Right forelimb (tissue), 1 donor: ENCODE data around the gene FAM90A1.
"Not testable (repeated sequence)": the region's sequence is repeated elsewhere in the genome, so short reads cannot be mapped to it uniquely, and the experiment has no call there.

Source experiments
- DNase-seq: peaks from one replicate; pipeline ENCODE4 v3.0.0-alpha.2; 2018

The FAM90A1 gene, protein sequence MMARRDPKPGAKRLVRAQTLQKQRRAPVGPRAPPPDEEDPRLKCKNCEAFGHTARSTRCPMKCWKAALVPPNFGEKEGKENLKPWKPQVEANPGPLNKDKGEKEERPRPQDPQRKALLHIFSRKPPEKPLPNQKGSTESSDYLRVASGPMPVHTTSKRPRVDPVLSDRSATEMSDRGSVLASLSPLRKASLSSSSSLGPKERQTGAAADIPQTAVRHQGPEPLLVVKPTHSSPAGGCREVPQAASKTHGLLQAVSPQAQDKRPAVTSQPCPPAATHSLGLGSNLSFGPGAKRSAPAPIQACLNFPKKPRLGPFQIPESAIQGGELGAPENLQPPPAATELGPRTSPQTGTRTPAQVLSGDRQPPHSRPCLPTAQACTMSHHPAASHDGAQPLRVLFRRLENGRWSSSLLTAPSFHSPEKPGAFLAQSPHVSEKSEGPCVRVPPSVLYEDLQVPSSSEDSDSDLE

DNA sequence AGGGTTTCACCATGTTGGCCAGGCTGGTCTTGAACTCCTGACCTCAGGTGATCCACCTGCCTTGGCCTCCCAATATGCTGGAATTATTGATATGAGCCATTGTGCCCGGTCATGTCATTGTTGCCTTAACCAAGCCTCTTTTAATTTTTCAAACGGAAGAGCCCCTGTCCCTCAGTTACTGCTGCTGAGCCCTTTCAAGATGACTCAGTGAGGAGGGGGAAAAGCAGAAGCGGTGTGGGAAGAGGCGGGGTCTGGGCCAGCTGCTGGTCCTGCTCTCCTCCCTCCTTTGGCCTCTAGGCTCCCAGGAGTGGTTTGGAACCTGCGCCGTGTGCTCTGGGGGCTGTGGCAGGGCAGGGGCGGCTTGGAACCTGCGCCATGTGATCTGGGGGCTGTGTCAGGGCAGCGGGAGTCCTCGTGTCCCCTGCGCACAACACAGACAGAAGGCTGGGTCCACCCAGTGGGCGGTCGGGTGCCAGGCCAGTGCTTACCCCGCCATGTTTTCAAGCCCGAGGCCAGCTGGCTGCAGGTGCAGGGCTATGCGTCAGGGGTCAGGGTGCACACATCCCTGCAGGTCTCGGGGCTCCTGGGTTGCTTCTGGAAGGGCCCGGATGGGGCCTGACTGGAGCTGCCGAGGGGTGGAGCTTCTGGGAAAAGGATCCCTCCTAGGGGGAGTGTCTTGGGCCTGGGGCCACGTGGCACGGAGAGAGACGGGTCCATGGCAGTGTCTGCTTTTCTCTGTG is at the start of gene FAM90A1:
Gene FAM90A1, minus strand, starts transcription at position 627 of the 740 bp plus-strand sequence. CDS start 2,786 bp downstream, outside the sequence.
- not testable (repeated sequence) for DNase-seq

DNA sequence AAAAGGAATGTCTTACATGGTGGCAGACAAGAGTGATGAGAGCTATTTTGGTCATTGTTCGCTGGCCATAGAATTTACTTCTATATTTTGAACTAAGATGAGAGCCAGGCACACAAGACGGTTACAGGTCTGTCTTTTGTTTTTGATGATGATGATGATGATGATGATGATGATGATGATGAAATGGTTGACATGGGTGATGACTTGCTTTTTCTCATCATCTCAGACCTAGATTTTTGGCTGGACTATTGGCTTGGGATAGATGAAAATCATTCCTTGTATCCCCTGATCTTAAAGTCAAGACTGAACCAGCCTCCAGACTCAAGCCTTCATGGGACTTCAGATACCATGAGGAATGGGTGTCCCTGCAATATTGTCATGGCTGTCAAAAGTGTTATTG is 49.0 kb upstream of the FAM90A1 start:
- DNase-seq = not testable (repeated sequence)

DNA sequence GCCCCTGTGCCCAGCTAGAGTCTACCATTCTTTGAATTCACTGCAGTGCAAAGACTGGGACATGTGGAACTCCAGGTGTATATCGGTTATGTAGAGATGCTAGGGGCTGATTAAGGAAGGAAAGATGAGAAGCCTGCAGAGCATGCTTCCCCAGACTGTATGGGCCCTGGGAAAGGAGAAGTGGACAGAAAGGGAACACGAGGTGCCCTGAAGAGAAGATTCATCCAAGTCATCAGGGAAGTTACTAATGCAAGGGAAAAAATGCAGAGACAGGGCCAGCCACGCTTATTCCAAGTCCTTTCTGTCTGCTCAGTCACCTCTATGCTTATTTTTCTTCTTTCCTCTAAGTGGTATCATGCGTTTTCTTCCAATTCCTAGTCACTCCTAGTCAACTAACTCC is 39.3 kb upstream of the FAM90A1 start:
- not testable (repeated sequence) for DNase-seq

DNA sequence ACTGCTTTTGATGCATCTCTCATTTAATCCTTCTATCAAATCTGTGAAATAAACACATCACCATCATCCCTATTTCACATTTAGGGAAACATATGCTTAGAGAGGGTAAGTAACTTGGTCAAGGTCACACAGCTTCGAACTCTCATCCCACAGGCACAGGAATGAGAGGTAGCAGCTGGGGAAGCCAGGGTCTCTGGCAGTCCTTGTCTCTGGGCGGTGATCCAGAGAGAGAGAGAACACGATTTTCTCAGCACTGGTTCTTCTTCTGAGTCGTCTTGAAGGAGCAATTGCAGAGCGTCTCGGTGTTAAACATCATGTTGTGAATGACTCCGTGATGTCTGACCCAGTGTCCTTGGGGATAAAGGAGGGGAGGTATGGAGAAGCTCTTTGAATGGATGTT is 36.8 kb upstream of the FAM90A1 start:
- not testable (repeated sequence) for DNase-seq

DNA sequence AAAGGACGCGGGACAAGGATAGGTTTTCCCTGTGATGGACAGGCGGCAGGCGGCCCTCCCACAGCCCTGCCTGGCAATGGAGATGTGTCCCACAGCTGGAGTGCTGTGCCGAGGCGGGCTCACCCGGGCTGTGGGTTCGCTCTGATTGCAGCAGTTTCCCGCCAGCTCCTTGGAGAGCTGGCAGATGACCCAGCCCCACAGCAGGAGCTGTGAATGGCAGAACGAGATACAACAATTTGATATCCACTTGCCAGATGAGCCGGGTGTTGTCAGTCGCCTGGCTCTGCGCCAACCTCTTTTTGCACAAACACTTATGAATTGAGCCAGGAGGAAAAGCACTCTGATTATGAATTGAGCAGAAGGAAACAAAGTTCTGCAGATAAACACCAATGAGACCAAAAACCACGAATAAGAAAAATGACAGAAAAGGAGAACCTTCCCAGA is 33.7 kb upstream of the FAM90A1 start:
- not testable (repeated sequence) for DNase-seq

DNA sequence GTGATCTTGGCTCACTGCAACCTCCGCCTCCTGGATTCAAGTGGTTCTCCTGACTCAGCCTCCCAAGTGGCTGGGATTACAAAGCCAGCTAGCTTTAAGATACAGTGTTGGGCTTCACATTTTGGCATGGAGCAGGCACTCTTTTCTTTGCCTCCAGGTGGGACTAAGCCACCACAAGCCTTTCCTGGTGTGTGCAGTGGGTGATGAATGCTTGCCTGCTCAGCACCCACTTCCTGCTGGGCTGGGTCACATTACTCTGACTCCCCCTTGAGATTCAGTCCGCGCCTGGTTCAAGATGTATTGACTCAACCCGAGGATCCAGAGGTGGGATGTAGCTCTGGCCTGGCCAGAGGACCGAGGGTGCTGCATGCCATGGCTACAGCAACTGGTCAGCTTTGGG is 28.9 kb upstream of the FAM90A1 start:
- DNase-seq = not testable (repeated sequence)

DNA sequence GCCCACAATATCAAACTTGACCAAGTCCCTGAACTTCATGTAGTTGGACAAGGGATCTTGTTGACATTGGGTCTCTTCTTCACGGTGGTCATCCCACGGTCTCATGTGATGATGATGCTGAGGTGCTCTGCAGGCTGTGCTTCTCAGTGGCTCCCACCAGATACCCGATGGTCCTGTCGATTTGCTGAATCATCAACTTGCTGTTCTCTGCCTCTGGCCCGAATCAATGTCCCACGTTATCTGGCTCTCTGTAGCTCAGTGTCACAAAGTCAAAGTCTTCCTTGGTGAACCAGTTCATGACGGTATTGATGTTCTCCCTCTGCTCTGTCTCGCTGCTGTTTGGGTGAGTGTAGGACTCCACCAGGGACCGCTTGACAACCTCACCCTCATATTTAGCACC is 27.3 kb upstream of the FAM90A1 start:
- DNase-seq = not testable (repeated sequence)

DNA sequence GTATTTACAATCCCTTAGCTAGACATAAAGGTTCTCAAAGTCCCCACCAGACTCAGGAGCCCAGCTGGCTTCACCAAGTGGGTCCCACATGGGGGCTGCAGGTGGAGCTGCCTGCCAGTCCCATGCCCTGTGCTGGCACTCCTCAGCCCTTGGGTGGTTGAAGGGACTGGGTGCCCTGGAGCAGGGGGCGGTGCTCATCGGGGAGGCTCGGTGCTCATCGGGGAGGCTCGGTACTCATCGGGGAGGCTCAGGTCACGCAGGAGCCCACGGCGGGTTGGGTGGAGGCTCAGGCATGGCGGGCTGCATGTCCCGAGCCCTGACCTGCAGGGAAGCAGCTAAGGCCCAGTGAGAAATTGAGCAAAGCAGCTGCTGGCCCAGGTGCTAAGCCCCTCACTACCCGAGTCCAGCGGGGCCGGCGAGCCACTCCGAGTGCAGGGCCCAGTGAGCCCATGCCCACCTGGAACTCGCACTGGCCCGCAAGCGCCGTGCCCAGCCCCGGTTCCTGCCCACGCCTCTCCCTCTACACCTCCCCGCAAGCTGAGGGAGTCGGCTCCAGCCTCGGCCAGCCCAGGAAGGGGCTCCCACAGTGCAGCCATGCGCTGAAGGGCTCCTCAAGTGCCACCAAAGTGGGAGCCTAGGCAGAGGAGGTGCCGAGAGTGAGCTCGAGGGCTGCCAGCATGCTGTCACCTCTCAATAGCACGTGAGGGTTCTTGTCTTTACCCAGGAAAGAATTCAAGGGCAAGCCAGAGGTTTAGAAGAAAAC is 24.8 kb upstream of the FAM90A1 start:
- DNase-seq = not testable (repeated sequence)

DNA sequence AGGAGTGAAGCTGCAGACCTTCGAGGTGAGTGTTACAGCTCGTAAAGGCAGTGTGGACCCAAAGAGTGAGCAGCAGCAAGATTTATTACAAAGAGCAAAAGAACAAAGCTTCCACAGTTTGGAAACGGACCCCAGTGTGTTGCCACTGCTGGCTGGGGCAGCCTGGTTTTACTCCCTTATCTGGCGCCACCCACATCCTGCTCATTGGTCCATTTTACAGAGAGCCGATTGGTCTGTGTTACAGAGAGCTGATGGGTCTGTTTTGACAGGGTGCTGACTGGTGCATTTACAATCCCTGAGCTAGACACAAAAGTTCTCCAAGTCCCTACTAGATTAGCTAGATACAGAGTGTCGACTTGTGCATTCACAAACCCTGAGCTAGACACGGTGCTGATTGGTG is 24.2 kb upstream of the FAM90A1 start:
- DNase-seq = not testable (repeated sequence)

DNA sequence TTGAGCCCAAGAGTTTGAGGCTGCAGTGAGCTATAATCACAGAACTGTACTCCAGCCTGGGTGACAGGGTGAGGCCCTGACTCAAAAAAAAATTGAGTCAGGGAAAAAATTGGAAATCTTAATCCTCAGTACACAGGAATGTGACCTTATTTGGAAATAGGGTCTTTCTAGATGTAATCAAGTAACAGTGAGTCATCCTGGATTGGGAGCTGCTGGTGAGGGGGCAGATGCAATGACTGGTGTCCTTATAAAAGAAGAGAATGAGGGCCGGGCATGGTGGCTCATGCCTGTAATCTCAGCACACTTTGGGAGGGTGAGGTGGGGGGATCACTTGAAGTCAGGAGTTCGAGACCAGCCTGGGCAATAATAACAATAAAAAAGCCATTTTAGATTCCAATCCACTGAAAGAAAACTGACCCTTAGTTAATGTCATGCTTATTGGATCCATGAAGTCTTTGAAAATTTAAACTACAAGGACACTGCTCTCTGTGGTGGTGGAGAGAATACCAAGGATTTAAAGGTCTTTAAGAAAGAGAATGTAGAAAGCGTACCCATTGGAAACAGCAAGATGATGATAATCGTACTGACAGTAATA is 19.6 kb upstream of the FAM90A1 start:
- DNase-seq = not testable (repeated sequence)

DNA sequence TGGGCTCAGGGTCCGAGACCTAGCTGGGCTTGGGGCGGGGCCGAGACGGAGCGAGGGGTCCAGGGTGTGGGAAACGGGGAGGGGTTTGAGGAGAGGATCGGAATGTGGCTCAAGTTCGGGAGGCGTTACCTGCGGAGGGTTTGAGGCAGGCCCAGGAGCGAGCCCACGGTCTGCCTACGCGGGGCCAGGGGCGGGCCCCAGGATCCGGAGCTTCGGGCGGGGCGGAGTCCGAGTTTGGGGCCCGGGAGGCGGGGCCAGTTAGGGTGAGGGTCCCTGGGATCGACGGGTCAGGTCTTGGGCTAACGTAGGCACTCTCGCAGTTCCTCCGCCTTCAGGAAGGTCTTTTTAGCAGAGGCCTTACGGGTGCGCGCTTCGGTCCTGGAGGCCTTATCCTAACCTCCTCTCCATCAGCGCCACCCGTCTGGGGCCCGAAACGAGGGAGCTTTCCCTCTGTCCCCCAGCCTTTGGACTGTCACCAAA is 16.3 kb upstream of the FAM90A1 start:
- not testable (repeated sequence) for DNase-seq

DNA sequence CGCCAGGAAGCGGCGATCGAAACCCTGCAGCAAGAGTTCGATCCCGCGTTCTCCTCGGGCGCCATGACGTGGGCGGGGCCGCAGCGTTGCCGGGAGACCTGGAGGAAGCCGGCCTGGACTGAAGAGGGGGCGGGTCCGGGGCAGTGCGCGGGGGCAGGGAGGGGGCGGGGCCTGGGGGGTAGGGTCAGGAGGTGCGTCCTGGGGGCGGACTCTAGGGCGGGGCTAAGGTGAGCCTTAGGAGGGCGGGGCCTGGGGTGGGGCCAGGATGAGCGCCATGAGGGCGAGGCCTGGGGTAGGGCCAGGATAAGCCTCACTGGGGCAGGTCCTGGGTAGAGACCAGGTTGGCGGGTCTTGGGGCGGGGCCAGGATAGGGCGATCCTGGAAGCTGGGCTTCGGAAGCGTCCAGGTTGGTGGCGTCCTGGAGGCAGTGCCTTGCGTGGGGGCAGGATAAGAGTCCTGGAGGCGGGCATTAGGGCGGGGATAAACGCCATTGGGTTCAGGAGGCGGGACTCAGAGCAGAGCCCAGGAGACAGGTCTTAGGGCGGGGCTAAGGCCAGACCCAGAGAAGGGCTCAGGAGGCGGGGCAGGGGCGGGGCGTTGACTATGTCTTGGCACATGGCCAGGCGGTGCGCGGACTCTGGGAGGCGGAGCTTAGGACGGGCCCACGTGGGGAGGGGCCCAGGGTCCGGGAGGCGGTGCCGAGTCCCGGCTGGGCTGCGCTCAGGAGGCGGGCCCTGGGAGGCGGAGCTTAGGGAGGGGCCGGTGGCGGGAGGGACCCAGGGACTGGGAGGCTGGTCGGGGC is 15.7 kb upstream of the FAM90A1 start:
- peak; percentile 99 for DNase-seq

DNA sequence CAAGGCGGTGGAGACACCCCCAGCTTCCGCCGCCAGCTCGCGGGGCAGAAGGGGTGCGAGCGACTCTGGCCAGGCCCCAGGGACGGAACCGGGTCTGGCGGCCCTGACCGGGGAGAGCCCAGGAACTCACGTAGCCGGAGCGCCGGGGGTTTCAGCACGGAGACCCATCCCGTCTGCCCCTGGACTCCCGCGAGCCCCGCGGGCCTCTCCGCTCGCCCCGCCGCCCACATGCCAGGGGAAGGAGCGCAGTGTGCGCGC is 15.1 kb upstream of the FAM90A1 start:
- not testable (repeated sequence) for DNase-seq

DNA sequence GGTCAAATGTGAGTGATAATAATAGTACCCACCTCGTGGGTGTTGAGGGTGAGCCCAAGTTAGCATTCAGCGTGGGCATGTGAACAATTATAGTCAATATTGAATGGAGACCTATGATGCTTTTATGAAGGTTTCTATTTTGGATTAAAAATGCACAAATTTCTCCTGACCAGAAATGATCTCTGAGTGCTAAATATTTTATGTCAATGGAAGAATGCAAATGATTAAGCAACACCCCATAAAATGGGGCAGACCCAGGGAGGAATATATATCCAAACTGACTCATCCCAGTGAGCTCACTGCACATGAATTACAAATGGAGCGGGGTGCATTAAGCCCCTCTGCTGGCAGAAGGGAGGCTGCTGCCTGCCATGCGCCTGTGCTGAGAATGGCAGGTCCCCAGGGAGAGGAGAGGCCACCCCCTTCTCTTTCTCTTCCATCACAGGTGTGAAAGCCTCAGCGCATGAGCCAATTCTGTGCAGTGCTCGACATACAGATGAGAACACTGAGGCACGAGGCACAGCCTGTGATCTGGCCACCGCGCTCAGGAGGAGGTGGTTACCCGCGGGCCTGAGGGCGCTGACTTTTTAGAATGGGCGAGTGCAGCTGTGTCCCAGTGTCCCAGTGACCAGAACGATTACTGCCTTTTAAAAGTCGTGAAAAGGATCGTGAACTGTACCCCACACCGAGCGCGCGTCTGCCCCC is 14.7 kb upstream of the FAM90A1 start:
- not testable (repeated sequence) for DNase-seq

DNA sequence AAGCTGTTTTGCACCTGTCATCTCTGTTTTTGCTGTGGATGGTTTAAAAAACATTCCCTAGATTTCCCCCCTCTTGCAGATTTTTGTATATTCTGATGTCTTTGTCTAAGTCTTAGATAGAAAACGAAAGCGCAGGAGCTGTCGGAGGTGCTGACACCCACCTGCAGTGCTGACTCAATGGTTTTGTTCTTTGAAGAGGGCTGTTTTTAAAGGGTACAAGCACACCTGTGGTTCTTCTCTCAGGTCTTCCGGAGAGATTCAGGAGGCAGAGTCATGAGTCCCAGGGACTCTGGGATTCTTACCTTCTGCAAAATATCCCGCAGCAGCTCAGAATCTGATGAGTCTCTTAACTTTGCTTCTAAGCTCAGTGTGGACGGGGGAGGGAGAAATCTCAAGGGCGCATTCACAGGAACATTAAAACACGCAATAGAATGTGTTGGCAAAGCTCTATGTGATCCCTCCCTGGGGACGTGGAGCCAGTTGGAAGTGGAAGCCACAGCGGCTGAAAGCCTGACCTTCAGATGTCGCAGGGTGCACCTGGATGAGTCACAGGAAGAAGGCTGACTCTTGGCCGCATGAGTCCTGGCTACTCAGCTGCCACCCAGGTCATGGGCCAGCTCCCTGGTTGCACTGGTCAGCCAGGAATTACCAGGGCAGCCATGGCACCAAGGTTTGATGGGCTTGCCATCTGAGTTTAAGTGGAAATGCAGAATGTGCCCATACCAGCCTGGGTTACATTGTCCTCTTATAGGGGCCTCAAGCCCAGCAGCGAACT is 13.1 kb upstream of the FAM90A1 start:
- not testable (repeated sequence) for DNase-seq

DNA sequence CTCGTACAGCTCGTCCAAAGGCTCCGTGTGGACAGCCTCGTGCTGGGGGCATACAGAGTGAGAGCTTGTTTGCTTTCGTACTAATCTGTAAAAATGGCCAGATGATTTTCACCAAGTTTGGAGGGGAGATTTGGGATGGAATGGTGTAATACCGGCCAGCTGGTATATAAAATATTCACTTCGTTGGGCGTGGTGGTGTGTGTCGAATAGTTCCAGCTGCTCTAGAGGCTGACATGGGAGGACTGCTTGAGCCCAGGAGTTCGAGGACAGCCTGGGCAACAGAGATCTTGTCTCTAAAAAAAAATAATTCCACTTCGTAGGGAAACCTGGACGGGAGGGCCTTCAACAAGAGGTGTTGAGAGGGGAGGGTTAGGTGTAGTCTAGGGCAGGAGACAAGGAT is 9.6 kb upstream of the FAM90A1 start:
- not testable (repeated sequence) for DNase-seq

DNA sequence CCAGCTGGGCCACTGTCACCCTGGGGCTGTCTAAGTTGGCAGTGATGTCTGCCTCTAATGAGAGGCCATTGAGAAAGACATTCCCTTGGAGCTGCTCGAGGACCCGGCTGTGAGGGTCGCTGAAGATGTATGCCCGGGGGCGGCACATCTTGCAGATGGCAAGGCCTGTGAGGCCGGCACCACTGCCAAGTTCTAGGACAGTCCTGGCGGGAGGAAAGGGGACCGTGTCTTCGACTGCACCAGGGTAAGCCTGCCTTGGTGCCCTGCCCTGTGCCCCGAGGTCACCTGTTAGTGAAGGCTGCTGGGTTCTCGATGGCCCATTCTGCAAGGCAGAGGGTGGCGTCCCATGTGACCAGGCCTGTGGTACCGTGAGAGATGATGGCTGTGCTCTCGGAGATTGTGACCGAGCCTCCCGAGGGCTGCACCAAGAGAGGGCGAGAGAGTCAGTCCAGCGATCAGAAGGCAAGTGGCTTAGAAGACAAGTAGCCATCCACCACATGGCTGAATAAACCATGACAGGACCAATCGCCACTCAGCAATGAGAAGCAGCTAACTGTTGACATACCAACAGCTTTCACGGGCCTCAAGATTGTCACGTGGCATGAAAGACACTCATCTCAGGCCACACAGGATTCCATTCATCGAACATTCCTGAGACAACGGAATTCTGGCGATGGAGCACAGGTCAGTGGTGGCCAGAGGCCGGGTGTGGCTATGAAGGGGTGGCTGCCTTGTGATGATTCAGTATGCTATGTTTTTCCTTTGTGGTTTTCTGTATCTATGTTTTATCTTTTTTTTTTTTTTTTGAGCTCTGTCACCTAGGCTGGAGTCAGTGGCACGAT is 8.1 kb upstream of the FAM90A1 start:
- DNase-seq = not testable (repeated sequence)

DNA sequence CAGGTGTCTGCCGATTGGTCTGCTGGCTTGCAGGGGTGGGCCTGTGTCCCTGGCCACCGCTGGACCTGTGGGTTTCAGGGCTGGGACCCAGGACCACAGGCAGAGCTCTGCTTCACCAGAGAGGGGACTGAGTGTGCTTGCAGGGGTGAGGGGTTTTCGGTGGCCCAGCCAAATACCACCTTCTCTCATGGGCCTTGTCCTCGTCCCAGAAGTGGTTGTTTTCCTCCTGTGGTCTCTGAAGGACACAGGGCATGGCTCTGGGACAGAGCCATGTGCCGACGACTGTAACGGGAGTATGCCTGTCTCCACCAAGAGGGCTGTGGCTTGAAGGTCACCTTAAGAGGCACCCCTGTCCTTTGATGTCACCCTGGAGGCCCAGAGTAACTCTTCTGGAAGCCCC is 7.3 kb upstream of the FAM90A1 start:
- DNase-seq = not testable (repeated sequence)

DNA sequence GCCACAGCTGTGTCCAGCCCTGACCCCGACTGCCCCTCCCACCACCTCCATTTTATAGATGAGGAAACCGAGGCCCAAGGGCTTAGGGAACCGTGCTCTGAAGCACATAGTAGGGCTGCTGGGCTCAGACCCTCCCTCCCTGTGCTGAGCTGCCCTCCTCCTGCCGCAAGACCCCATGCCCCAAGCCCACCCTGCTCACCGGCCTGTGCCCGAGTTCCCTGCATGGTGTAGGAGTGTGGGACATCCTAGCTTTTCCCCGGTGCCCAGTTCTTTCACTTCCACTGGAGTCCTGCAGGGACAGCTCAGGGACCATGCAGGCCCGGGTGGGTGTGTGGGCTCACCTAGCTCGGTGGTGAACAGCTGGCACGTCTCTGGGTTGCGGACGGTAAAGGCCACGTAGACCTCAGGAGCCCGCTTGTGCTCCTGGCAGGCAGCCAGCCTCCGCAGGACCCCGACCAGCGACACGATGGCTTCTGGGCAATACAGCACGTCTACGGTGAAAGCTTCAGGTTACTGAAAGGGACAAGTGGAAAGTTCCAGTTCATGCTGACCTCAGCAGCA is 6.6 kb upstream of the FAM90A1 start:
- not testable (repeated sequence) for DNase-seq
